Right ventricle myocardium superior (tissue), 1 donor: ENCODE results near the gene TTC16. TPM values are rescaled to one million over a fixed set of nuclear protein-coding genes. Genes with fewer than 3 reads are reported as not detected.
"Not testable (repeated sequence)": the region's sequence is repeated elsewhere in the genome, so short reads cannot be mapped to it uniquely, and the experiment has no call there.

Source experiments
- ATAC-seq: fragments of 200-7000 bp; cut with Tn5 transposase; one replicate; pipeline ENCODE4 v1.9.1; 2020; ENCODE audit warnings: mild to moderate bottlenecking; ENCODE audit not compliant: poor library complexity
- DNase-seq: peaks from one replicate; pipeline ENCODE4 v3.0.0-alpha.2; 2020
- intact Hi-C: fragments of 100-400 bp; cut with DNase I; formaldehyde crosslinking; loops from one replicate; pipeline ENCODE4 v1.11.2; 2022
- total RNA-seq: library from RNA; stranded (reverse); fragmentation: NEBNext Ultra II Directional; extraction: Animal tissue kit (Norgen Biotek cat#: 25700); gene quantifications from one replicate; pipeline ENCODE4 v1.2.1, GENCODE V29; 2021
- donor health status: DM: no; HTN: yes; CAD: no; lungs with severe emphysema.

The TTC16 gene
- total RNA-seq, 1 donor from 2014 or later, result 0.48 TPM

DNA sequence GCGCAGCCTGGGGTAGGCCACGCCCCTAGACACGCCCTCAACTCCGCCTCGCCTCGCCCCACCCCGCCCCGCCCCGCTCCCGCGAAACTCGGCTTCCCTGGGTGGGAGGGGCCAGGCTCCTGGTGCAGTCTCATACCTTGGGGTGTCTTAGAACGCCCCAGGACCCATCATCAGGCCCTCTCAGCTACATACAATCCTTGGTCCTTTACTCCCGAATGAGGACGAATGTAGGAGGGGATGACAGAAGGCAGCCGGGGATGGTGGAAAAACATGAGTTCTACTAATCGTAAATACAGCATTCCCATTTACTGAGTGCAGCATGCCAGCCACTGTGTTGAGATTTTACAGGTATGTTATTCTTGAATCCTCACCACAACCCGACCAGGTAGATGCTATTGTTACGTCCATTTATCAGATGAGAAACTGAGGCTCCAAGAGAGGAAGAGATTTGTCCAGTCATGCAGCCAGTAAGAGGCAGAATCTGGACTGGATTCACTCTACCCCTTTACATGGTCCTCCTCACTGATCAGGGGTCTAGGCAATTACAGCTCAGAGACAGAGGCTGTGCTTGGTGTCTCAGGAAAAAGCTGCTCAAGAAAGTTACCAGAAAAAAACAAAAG lies 55.8 kb downstream of the TTC16 start:
- DNase-seq (no peak), ATAC-seq (no peak)
- intact Hi-C loops, result no loop called here

- no peak for ATAC-seq
- DNase-seq, result no peak
- intact Hi-C loops, result no loop called here
Measured at GRCh38 chr9:127772603-127773002, 56.7 kb downstream of the TTC16 start.

DNA sequence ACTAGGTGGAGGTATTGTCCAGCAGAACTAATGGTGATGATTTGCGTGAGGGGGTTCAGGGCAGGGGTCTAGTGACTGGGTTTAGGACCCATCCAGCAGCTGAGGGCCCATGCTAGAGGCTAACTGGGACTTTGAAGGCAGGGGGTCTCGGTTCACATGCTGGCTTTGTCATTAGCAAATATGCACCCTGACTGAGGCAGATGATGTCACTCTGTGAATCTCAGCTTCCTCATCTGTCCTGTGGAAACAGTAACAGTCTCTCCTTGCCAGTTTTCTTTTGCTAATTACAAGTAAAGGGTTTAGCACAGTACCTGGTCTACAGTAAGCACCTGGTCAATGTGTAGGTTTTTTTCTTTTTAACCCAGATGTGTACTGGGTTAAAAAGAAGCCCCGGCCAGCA lies 57.4 kb downstream of the TTC16 start:
- ATAC-seq, result no peak
- intact Hi-C loops, result no loop called here
- no peak for DNase-seq

- no peak for DNase-seq
- no peak for ATAC-seq
- intact Hi-C loops, result no loop called here
Measured at GRCh38 chr9:127773981-127774380, 58.1 kb downstream of the TTC16 start.

DNA sequence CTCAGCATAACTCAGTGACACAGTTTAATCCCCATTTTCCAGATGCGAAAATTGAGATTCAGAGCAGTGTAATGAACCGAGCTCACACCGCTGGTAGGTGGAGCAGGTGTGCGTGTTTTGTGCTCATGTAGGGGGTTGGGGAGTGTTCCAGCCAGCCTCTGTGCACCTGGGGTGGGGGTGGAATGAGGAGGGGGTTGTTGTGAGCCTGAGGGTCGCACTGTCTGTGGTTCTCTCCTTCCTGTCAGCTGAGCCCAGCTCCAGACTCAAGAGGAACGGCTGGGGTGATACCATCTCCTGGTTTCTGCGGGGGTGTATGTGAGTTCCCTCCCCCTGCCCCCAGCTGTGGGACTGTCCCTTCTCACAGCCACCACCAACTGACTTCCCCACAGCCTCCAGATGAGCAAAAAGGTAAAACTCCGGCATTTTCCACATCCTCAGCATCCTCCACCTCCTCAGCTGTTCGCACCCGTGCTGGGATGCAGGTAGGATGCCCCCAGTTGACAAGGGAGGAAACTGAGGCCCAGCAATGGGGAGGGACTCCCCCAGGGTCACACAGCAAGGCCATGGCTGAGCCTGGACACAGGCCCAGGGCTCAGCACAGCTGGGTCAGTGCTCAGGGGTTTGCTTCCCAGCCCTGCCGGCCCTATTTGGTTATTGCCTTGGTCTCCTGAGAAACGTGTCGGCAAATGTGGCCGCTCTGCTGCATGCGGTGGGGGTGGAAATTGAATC lies 60.5 kb downstream of the TTC16 start:
- ATAC-seq (no peak), DNase-seq (peak; percentile 62)
- intact Hi-C loops, result no loop called here

DNA sequence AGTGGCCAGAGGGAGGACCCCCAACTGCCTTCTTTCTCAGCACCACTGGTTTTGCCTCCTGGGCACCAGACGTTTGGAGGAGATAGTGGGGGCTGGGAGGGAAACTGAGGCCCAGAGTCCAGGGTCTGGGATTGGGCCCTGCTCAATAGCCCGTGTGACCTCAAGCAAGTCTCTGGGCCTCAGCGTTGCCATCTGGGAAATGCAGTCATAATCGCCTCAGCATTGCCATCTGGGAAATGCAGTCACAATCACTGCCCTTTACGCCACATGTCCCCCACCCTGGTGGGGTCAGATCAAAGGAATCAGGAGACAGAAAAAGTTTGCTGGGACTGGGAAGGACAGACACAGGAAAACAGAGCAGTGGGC lies 61.0 kb downstream of the TTC16 start:
- no peak for DNase-seq
- intact Hi-C loops, result no loop called here
- no peak for ATAC-seq

DNA sequence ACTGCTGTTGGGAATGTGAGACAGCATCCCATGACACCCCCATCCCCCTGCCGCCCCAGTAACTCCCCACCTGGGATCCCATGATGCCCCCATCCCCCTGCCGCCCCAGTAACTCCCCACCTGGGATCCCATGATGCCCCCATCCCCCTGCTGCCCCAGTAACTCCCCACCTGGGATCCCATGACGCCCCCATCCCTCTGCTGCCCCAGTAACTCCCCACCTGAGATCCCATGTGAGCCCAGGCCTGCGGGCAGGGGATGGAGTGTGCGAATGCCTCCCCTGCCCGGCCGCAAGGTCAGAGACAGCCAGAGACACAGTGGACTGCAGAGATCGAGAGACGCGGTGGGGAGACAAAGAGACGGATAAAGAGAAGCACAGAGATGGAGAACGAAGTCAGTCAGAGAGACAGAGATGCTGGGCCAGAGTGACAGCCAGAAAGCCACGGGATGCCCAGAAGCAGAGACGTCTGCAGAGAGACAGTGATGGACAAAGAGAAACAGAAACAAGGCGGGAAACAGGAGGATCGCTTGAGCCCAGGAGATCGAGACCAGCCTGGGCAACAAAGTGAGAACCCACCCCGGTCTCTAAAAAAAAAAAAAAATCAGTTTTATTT lies 61.6 kb downstream of the TTC16 start:
- ATAC-seq, result no peak
- no peak for DNase-seq
- intact Hi-C loops, result no loop called here

GRCh38 chr9:127778280-127779135 lies 62.6 kb downstream of the TTC16 start, which contains the start of gene SH2D3C:
TSS of gene SH2D3C (minus strand) at chr9:127778666. CDS start at chr9:127778627, 39 bp downstream.
- intact Hi-C loops, result no loop called here
- DNase-seq (peak; percentile 78), ATAC-seq (peak; percentile 67)

- intact Hi-C loops, result no loop called here
- ATAC-seq (peak; percentile 29), DNase-seq (no peak)
Measured at GRCh38 chr9:127779136-127779981, 63.5 kb downstream of the TTC16 start.

DNA sequence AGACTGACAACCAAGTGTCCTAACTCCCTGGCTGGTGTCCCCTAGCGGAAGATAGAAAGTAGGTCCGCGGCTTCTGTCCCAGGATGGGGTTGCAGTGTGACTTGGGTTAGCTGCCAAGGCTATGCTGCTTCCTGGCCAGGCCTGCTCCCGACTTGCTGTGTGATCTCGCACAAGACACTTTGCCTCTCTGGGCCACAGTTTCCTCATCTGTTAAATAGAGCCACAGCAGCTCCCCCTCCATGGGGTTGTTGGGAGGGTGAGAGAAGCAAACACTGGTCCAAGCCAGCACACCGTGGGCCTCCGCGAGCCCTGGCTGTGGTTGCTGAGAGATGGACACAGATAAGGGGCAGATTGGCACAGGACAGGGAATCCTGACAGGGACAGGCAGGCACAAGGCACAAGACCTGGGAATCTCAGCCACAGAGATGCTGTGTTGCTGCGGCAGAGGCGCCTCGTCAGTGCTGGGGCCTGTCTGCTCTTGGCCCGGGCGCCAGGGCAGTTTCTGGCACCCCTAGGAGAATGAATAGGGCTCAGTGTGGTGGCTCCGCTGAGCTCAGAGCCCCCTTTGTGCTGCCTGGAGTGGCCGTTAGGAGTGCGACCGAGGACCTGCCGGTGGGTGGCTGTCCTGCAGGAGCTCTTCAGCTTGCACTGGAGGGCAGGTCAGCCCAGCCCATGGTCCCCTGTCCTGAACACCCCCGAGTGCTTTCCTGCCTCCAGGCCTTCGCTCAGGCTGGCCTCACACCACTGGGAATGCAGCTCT lies 64.4 kb downstream of the TTC16 start:
- intact Hi-C loops, result loop anchor here (5.0 kb wide), 1 partner anchor 43 kb away; the partner anchor contains the start of gene TOR2A

DNA sequence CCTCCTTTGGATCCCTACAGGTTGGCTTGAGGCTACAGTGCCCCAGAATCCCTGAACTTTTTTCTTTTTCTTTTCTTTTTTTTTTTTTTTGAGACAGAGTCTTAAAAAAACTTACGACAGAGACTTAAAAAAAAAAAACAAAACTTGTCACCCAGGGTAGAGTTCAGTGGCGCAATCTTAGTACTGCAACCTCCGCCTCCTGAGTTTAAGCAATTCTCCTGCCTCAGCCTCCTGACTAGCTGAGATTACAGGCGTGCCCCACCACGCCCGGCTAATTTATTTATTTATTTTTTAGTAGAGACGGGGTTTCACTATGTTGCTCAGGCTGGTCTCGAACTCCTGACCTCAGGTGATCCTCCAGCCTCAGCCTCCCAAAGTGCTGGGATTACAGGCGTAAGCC lies 65.0 kb downstream of the TTC16 start:
- intact Hi-C loops, result loop anchor here (5.0 kb wide), 1 partner anchor 44 kb away; the partner anchor contains the start of gene TOR2A
- ATAC-seq, result not testable (repeated sequence)
- DNase-seq, result peak; percentile 30

More for the DNA sequence above, 64.4 kb downstream of the TTC16 start:
- no peak for ATAC-seq
- DNase-seq, result peak; percentile 36

Other genes with a start within 250 kb of the TTC16 start
- 50.9 TPM for gene STXBP1, start 103.8 kb upstream of the TTC16 start, total RNA-seq
- gene CFAP157, start 9.1 kb upstream of the TTC16 start, total RNA-seq, result not detected
- gene PTRH1, start 416 bp upstream of the TTC16 start, total RNA-seq, result 13.3 TPM
- gene TOR2A, start 19.2 kb downstream of the TTC16 start, total RNA-seq, result 3.3 TPM
- gene SH2D3C, start 62.6 kb downstream of the TTC16 start, total RNA-seq, result 18.2 TPM
- gene CDK9, start 70.0 kb downstream of the TTC16 start, total RNA-seq, result 44.4 TPM
- 31.5 TPM for gene FPGS, start 86.8 kb downstream of the TTC16 start, total RNA-seq
- 118 TPM for gene ENG, start 138.6 kb downstream of the TTC16 start, total RNA-seq
- gene AK1, start 161.6 kb downstream of the TTC16 start, total RNA-seq, result 932 TPM
- 38.2 TPM for gene ST6GALNAC6, start 183.5 kb downstream of the TTC16 start, total RNA-seq
- 18.1 TPM for gene ST6GALNAC4, start 201.0 kb downstream of the TTC16 start, total RNA-seq
- 0.48 TPM for gene PIP5KL1, start 214.7 kb downstream of the TTC16 start, total RNA-seq
- 9.9 TPM for gene DPM2, start 221.8 kb downstream of the TTC16 start, total RNA-seq